Glutamatergic neuron (in vitro differentiated cells): ENCODE results near the gene UBTD2. TPM values are rescaled to one million over a fixed set of nuclear protein-coding genes. Genes with fewer than 3 reads are reported as not detected.
"Not testable (repeated sequence)": the region's sequence is repeated elsewhere in the genome, so short reads cannot be mapped to it uniquely, and the experiment has no call there.

ENCODE experiments used
- DNase-seq: peaks from one replicate; pipeline ENCODE4 v3.0.0; 2022
- H3K27ac Mint-ChIP-seq: one replicate; pipeline ENCODE4 v1.8.0; 2020; ENCODE audit warnings: mild to moderate bottlenecking, mixed read lengths, inconsistent platforms; ENCODE audit not compliant: unreplicated experiment
- H3K27me3 Mint-ChIP-seq: one replicate; pipeline ENCODE4 v1.8.0; 2020; ENCODE audit warnings: mild to moderate bottlenecking, moderate library complexity, mixed read lengths, inconsistent platforms; ENCODE audit not compliant: unreplicated experiment
- H3K36me3 Mint-ChIP-seq: one replicate; pipeline ENCODE4 v1.8.0; 2020; ENCODE audit warnings: mild to moderate bottlenecking, mixed read lengths, inconsistent platforms; ENCODE audit not compliant: unreplicated experiment
- H3K4me1 Mint-ChIP-seq: one replicate; pipeline ENCODE4 v1.8.0; 2020; ENCODE audit warnings: mild to moderate bottlenecking, low read depth, mixed read lengths, inconsistent platforms; ENCODE audit not compliant: unreplicated experiment
- H3K4me3 Mint-ChIP-seq: one replicate; pipeline ENCODE4 v1.8.0; 2020; ENCODE audit warnings: mild to moderate bottlenecking, mixed read lengths, inconsistent platforms; ENCODE audit not compliant: unreplicated experiment
- H3K9me3 Mint-ChIP-seq: one replicate; pipeline ENCODE4 v1.8.0; 2020; ENCODE audit warnings: mild to moderate bottlenecking, moderate library complexity, mixed read lengths, inconsistent platforms; ENCODE audit not compliant: unreplicated experiment
- CTCF ChIP-seq: fragments of 200-600 bp; sonication (generic); IDR thresholded peaks from one replicate; pipeline ENCODE4 v1.5.0; 2021; ENCODE audit not compliant: partially characterized antibody, unreplicated experiment
- total RNA-seq: library from RNA; stranded (reverse); fragmentation: NEBNext Ultra II Directional; extraction: Animal tissue kit (Norgen Biotek cat#: 25700); gene quantifications from one replicate; pipeline ENCODE4 v1.2.1, GENCODE V29; 2021; ENCODE audit not compliant: unreplicated experiment

Gene UBTD2
- total RNA-seq, 1 donor from 2014 or later = 68.1 TPM

GRCh38 chr5:172299916-172300439 lies 16.4 kb upstream of the UBTD2 start:
- no peak for TF ChIP-seq CTCF
- no peak for DNase-seq
- Mint-ChIP-seq H3K4me1 (peaks cover 1% of the 10 kb centered on the region), H3K27me3 (peaks cover 3% of the 10 kb centered on the region), H3K4me3 (no peak overlapping the region), H3K36me3 (no peaks in the 10 kb centered on the region), H3K9me3 (peaks cover 6% of the 10 kb centered on the region), H3K27ac (no peak overlapping the region)

GRCh38 chr5:172294831-172295230 lies 11.3 kb upstream of the UBTD2 start:
- Mint-ChIP-seq H3K4me3 (no peak overlapping the region), H3K27me3 (peaks cover 1% of the 10 kb centered on the region), H3K4me1 (peaks cover 1% of the 10 kb centered on the region), H3K9me3 (no peaks in the 10 kb centered on the region), H3K36me3 (no peaks in the 10 kb centered on the region), H3K27ac (no peak overlapping the region)
- DNase-seq = no peak
- TF ChIP-seq CTCF = no peak

- Mint-ChIP-seq H3K36me3 (no peaks in the 10 kb centered on the region), H3K27me3 (peaks cover 1% of the 10 kb centered on the region), H3K4me3 (no peak overlapping the region), H3K4me1 (peaks cover 1% of the 10 kb centered on the region), H3K27ac (no peak overlapping the region), H3K9me3 (no peaks in the 10 kb centered on the region)
- DNase-seq = no peak
- TF ChIP-seq CTCF = no peak
Measured at GRCh38 chr5:172293745-172294342, 10.3 kb upstream of the UBTD2 start.

GRCh38 chr5:172293054-172293744 lies 9.6 kb upstream of the UBTD2 start:
- H3K36me3 Mint-ChIP-seq = no peaks in the 10 kb centered on the region
- H3K9me3 Mint-ChIP-seq = no peaks in the 10 kb centered on the region
- no peaks in the 10 kb centered on the region for H3K27me3 Mint-ChIP-seq
- H3K4me3 Mint-ChIP-seq = no peak overlapping the region
- DNase-seq = peak; percentile 54
- peaks cover 1% of the 10 kb centered on the region for H3K4me1 Mint-ChIP-seq
- peak overlapping the region; percentile 59 for H3K27ac Mint-ChIP-seq
- peak; percentile 66 for TF ChIP-seq CTCF

- H3K27me3 Mint-ChIP-seq, DNase-seq, H3K4me1 Mint-ChIP-seq, H3K36me3 Mint-ChIP-seq, H3K4me3 Mint-ChIP-seq, H3K27ac Mint-ChIP-seq, H3K9me3 Mint-ChIP-seq: not testable (repeated sequence)
Measured at GRCh38 chr5:172291837-172292236, 8.3 kb upstream of the UBTD2 start.
